ENCODE data around the gene PRRG4. TPM values are rescaled to one million over a fixed set of nuclear protein-coding genes. Genes with fewer than 3 reads are reported as not detected.

PRRG4 gene
- total and polyA plus RNA-seq, 2 experiments from 2014 or later, result 1.6 to 1.9 TPM

- Histone ChIP-seq H3K4me2 (peak overlapping the region; percentile 91), H3K4me1 (ENCODE audit: insufficient read depth) (peaks cover 9% of the 10 kb centered on the region), H3K4me3 (peak overlapping the region; percentile 68), H3F3A (replicated peaks; ENCODE audit: low read depth) (peaks cover 11% of the 10 kb centered on the region), H3K27ac (ENCODE audit: low read depth) (no peak overlapping the region), H3K9me2 (ENCODE audit: insufficient read depth) (no peaks in the 10 kb centered on the region), H2AFZ (peak overlapping the region; percentile 98), H3K27me3 (ENCODE audit: insufficient read depth) (peaks cover 26% of the 10 kb centered on the region), H4K20me1 (replicated peaks; ENCODE audit: insufficient read depth) (no peaks in the 10 kb centered on the region), H3K79me2 (replicated peaks; ENCODE audit: insufficient read depth) (no peaks in the 10 kb centered on the region), H3K36me3 (ENCODE audit: insufficient read depth) (no peaks in the 10 kb centered on the region)
- ATAC-seq (no peak), DNase-seq (ENCODE audit: low spot score) (no peak)
- peaks cover 20% of the 10 kb centered on the region for H3K27me3 Mint-ChIP-seq (ENCODE audit: insufficient read depth, low read depth, poor library complexity)
- H3K4me3 Mint-ChIP-seq, result peak overlapping the region; percentile 89
- H3K27ac Mint-ChIP-seq, result no peak overlapping the region
- H3K4me1 Mint-ChIP-seq, result peaks cover 13% of the 10 kb centered on the region; the same call in 2 of the 3 replicates
- TF ChIP-seq ZNF462 (CRISPR knock-in tag; IDR thresholded peaks at IDR 0.05), result no peak
- TF ChIP-seq POLR2AphosphoS5 (IDR thresholded peaks at IDR 0.05; ENCODE audit: low read depth), result no peak
- no peak for TF ChIP-seq ZNF331 (CRISPR knock-in tag; IDR thresholded peaks at IDR 0.05; ENCODE audit: low read depth)
- TF ChIP-seq STAT1 (IDR thresholded peaks at IDR 0.05; ENCODE audit: unreplicated experiment), result no peak
- TF ChIP-seq ZNF114 (CRISPR knock-in tag; IDR thresholded peaks at IDR 0.05), result no peak
- no peak for TF ChIP-seq CREB1 (CRISPR knock-in tag; IDR thresholded peaks at IDR 0.05; ENCODE audit: low read depth)
- no peak for TF ChIP-seq NANOG (IDR thresholded peaks at IDR 0.05; ENCODE audit: borderline replicate concordance)
- no peak for TF ChIP-seq CTCF (conservative IDR thresholded peaks at IDR 0.05; ENCODE audit: low read depth in 2 of 2)
- TF ChIP-seq EZH2phosphoT487 (IDR thresholded peaks at IDR 0.05; ENCODE audit: unreplicated experiment), result no peak
- no peak for TF ChIP-seq JUNB (IDR thresholded peaks at IDR 0.05; ENCODE audit: unreplicated experiment)
- TF ChIP-seq EZH2 (IDR thresholded peaks at IDR 0.05; ENCODE audit: low read depth, unreplicated experiment), result no peak
- no peak for TF ChIP-seq REST (IDR thresholded peaks at IDR 0.05; ENCODE audit: unreplicated experiment)
- TF ChIP-seq ETS1 (IDR thresholded peaks at IDR 0.05), result no peak
- no peaks in the 10 kb centered on the region for H3K36me3 Mint-ChIP-seq (ENCODE audit: low read depth)
- no peaks in the 10 kb centered on the region for H3K9me3 Mint-ChIP-seq
These were observed 509 bp upstream of the PRRG4 start for GRCh38 chr11:32829157-32829679.
